Fibroblast of lung (primary cell): ENCODE measurements around the gene IGDCC3. TPM values are rescaled to one million over a fixed set of nuclear protein-coding genes. Genes with fewer than 3 reads are reported as not detected.

Experiments
- DNase-seq, 2 donors: peaks; one replicate each; pipeline versions ENCODE4 v3.0.0 to v3.0.0-alpha.2; 2010; ENCODE audit warnings: low read depth in 2 of 2
- H2AFZ ChIP-seq: 2 replicates; pipeline ENCODE4 v1.5.1; 2012; ENCODE audit warnings: low read length, control low read depth, inconsistent platforms
- H3K27ac ChIP-seq: 2 replicates; pipeline ENCODE4 v1.5.1; 2011; ENCODE audit warnings: low read length, control low read depth; ENCODE audit not compliant: insufficient read depth
- H3K27me3 ChIP-seq: 2 replicates; pipeline ENCODE4 v1.5.1; 2011; ENCODE audit warnings: mild to moderate bottlenecking, low read length; ENCODE audit not compliant: control insufficient read depth, insufficient read depth
- H3K36me3 ChIP-seq: 2 replicates; pipeline ENCODE4 v1.5.1; 2011; ENCODE audit warnings: low read length; ENCODE audit not compliant: control insufficient read depth, insufficient read depth
- H3K4me1 ChIP-seq: 2 replicates; pipeline ENCODE4 v1.5.1; 2011; ENCODE audit warnings: low read length; ENCODE audit not compliant: control insufficient read depth, insufficient read depth; ENCODE audit errors: extremely low read depth
- H3K4me2 ChIP-seq: 2 replicates; pipeline ENCODE4 v1.5.1; 2011; ENCODE audit warnings: low read length, control low read depth; ENCODE audit not compliant: insufficient read depth; ENCODE audit errors: extremely low read depth
- H3K4me3 ChIP-seq, 4 experiments: fragments of 200-600 bp in 1 of 4; sonication (generic) in 1 of 4; replicated peaks in 1 of 4; 2 replicates each; pipeline ENCODE4 v1.5.1; 2011 to 2016; ENCODE audit warnings: low read length in 4 of 4, low read depth in 3 of 4, mild to moderate bottlenecking in 3 of 4, control low read depth in 2 of 4, inconsistent platforms in 1 of 4, mixed read lengths in 1 of 4; ENCODE audit not compliant: insufficient read depth in 1 of 4; ENCODE audit errors: control extremely low read depth in 1 of 4
- H3K79me2 ChIP-seq: 2 replicates; pipeline ENCODE4 v1.5.1; 2012; ENCODE audit warnings: mild to moderate bottlenecking, low read length, inconsistent platforms; ENCODE audit not compliant: control insufficient read depth, insufficient read depth
- H3K9ac ChIP-seq: 2 replicates; pipeline ENCODE4 v1.5.1; 2011; ENCODE audit warnings: mild to moderate bottlenecking, low read length, control low read depth; ENCODE audit not compliant: insufficient read depth
- H3K9me3 ChIP-seq: 2 replicates; pipeline ENCODE4 v1.5.1; 2012; ENCODE audit warnings: low read depth, low read length; ENCODE audit not compliant: control insufficient read depth, insufficient read depth
- H4K20me1 ChIP-seq: 2 replicates; pipeline ENCODE4 v1.5.1; 2011; ENCODE audit warnings: low read length; ENCODE audit not compliant: control insufficient read depth, insufficient read depth; ENCODE audit errors: extremely low read depth
- EZH2 ChIP-seq: IDR thresholded peaks from 2 replicates; pipeline ENCODE4 v1.5.1; 2012; ENCODE audit warnings: low read length, control low read depth, mild to moderate bottlenecking; ENCODE audit errors: missing control alignments
- polyA plus RNA-seq, 2 donors: library from polyadenylated mRNA; depleted of rRNA in 1 of 2; stranded (reverse) in 1 of 2; unstranded in 1 of 2; fragments of >200 nt; gene quantifications; 2 replicates each; pipeline ENCODE4 v1.2.1, GENCODE V29; 2011 to 2012; ENCODE audit warnings: missing spikeins in 1 of 2
- total RNA-seq: library from RNA; depleted of rRNA; stranded (reverse); fragments of >200 nt; gene quantifications from 2 replicates; pipeline ENCODE4 v1.2.1, GENCODE V29; 2014
- TF ChIP-seq, protein P1 (sequence below), 2 donors: IDR thresholded peaks in 1 of 2; conservative IDR thresholded peaks in 1 of 2; 1 replicate in 1 of 2; 2 replicates in 1 of 2; pipeline ENCODE4 v1.5.1; 2011 to 2012; ENCODE audit warnings: low read length in 2 of 2, control low read depth in 1 of 2, inconsistent platforms in 1 of 2, low read depth in 1 of 2, mild to moderate bottlenecking in 1 of 2

The IGDCC3 gene
- total and polyA plus RNA-seq, 2 donors (not counting 1 experiment from before 2014, with no cell fraction given): 0.15 TPM; not detected in 1

DNA sequence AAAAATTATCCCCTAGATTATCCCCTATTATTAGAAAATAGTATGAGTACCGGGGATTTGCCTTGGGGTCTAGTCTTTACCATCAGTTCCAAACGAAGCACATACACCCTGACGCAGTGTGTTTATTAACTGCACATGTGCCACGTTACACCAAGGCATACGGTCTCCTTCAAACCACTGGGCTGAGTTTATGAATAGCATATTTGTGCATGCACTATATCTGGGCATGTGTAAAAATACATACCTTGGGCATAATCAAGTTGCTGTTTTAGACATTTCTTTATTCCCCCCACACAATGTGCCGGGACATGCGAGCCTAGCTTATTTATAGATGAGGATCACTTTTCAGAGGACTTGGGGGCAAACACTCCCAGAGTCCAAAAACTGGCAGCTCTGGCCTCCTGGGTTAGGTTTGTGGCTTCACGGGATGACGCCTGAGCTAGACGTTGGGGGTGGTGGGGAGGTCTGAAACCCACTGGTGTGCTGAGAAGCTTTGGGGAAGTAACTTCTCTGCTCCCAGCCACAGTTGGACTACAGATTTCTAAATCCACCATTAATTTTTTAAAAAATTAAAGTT lies 28.7 kb upstream of the IGDCC3 start:
- Histone ChIP-seq H2AFZ (no peak overlapping the region), H3K9ac (no peak overlapping the region), H3K27me3 (no peaks in the 10 kb centered on the region), H3K9me3 (no peaks in the 10 kb centered on the region), H4K20me1 (no peaks in the 10 kb centered on the region), H3K4me2 (no peak overlapping the region), H3K4me1 (peaks cover 8% of the 10 kb centered on the region), H3K27ac (no peak overlapping the region), H3K36me3 (no peaks in the 10 kb centered on the region), H3K4me3 (no peak overlapping the region), H3K79me2 (no peaks in the 10 kb centered on the region)
- no peak for TF ChIP-seq EZH2
- TF ChIP-seq, protein P1, sequence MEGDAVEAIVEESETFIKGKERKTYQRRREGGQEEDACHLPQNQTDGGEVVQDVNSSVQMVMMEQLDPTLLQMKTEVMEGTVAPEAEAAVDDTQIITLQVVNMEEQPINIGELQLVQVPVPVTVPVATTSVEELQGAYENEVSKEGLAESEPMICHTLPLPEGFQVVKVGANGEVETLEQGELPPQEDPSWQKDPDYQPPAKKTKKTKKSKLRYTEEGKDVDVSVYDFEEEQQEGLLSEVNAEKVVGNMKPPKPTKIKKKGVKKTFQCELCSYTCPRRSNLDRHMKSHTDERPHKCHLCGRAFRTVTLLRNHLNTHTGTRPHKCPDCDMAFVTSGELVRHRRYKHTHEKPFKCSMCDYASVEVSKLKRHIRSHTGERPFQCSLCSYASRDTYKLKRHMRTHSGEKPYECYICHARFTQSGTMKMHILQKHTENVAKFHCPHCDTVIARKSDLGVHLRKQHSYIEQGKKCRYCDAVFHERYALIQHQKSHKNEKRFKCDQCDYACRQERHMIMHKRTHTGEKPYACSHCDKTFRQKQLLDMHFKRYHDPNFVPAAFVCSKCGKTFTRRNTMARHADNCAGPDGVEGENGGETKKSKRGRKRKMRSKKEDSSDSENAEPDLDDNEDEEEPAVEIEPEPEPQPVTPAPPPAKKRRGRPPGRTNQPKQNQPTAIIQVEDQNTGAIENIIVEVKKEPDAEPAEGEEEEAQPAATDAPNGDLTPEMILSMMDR (conservative IDR thresholded peaks at IDR 0.05 in 1 of 2, IDR thresholded peaks at IDR 0.05 in 1 of 2; ENCODE audit: low read depth in 1 of 2, low read length in 2 of 2): no peak
- no peak for DNase-seq

DNA sequence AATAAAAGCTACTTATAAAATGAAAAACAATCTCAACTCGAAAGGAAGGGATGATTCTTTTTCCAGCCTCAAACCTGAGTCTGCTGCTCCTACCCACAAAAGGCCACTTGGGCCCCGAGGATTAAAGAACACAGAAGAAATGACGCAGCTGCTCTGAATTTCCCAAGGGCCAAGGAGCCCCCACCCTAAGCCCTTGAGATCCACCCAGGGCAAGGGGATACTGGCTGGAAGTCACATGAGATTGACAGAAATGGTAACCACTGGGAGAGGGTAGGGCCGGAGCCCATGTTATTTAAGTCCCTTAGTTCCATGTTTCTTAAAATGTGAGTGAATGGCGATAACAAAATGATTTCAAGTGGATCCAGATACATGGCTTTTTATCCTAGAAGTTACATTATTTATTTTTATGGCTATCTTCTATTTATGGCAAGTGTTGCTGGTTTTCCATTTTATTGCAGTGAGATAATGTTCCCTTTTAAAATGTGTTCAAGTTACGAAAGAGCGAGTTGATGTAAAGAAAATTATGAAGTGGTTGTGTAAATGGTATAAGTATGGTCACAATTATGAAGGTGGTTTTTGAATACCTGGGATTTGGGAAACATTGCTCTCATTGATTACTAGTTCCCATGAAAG lies 28.1 kb upstream of the IGDCC3 start:
- no peaks in the 10 kb centered on the region for H3K27me3 ChIP-seq
- no peak for DNase-seq
- H3K4me2 ChIP-seq: no peak overlapping the region
- H3K4me1 ChIP-seq: peaks cover 11% of the 10 kb centered on the region
- no peaks in the 10 kb centered on the region for H3K36me3 ChIP-seq
- H3K79me2 ChIP-seq: no peaks in the 10 kb centered on the region
- TF ChIP-seq, protein P1 (conservative IDR thresholded peaks at IDR 0.05 in 1 of 2, IDR thresholded peaks at IDR 0.05 in 1 of 2; ENCODE audit: low read depth in 1 of 2, low read length in 2 of 2): no peak
- no peak for TF ChIP-seq EZH2
- no peak overlapping the region for H3K27ac ChIP-seq
- no peak overlapping the region for H3K9ac ChIP-seq
- H4K20me1 ChIP-seq: no peaks in the 10 kb centered on the region
- no peak overlapping the region for H2AFZ ChIP-seq
- H3K9me3 ChIP-seq: no peaks in the 10 kb centered on the region
- no peak overlapping the region for H3K4me3 ChIP-seq

DNA sequence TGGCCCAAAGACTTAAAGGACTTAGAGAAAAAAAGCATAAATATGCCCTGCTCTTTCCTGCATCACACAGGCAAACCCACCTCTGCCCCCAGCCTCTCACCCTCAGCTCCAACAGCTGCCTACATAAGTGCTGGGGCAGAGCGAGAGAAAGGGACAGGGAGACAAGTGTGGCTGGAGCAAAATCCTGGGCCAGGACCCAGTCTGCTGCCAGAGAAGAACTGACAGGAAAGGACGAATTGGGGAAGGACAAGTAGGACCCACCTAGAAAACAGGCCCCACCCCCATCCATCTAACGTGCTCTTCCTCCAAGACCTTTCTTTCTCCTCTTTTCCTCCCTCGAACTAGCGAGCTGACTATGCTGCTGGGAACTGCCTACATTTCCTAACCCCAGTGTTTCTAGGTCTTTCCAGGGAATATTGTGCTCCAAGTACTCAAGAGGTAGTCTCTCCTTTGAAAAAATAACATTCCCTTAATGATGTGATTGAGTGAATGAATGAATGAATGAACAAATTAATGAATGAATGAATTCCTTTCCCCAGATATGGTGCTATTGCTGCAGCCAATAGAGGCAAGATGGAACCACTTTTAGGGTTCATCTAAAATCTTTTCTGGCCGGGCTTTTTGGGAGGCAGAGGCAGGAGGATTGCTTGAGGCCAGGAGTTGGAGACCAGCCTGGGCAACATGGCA lies 26.5 kb upstream of the IGDCC3 start:
- TF ChIP-seq EZH2: no peak
- TF ChIP-seq, protein P1 (conservative IDR thresholded peaks at IDR 0.05 in 1 of 2, IDR thresholded peaks at IDR 0.05 in 1 of 2; ENCODE audit: low read depth in 1 of 2, low read length in 2 of 2): no peak
- Histone ChIP-seq H3K4me1 (peaks cover 11% of the 10 kb centered on the region), H3K36me3 (no peaks in the 10 kb centered on the region), H3K4me2 (no peak overlapping the region), H2AFZ (no peak overlapping the region), H3K79me2 (no peaks in the 10 kb centered on the region), H3K9me3 (no peaks in the 10 kb centered on the region), H3K27me3 (no peaks in the 10 kb centered on the region), H3K4me3 (no peak overlapping the region), H4K20me1 (no peaks in the 10 kb centered on the region), H3K9ac (no peak overlapping the region), H3K27ac (no peak overlapping the region)
- no peak for DNase-seq
